Measurements from ENCODE around the gene SLC19A2. TPM values are rescaled to one million over a fixed set of nuclear protein-coding genes. Genes with fewer than 3 reads are reported as not detected.

Gene SLC19A2
- polyA plus RNA-seq, 1 donor from 2014 or later = 45.8 TPM

- H4K20me1 ChIP-seq (ENCODE audit: insufficient read depth) = no peaks in the 10 kb centered on the region
- H3K27me3 ChIP-seq (ENCODE audit: insufficient read depth, low read depth, low read length) = no peaks in the 10 kb centered on the region
- H3K36me3 ChIP-seq (ENCODE audit: insufficient read depth, low read length) = no peaks in the 10 kb centered on the region
- H3F3A ChIP-seq (ENCODE audit: insufficient read depth, low read length, poor library complexity, severe bottlenecking) = no peaks in the 10 kb centered on the region
- H3K9me2 ChIP-seq (ENCODE audit: insufficient read depth, low read length) = no peaks in the 10 kb centered on the region
- no peak overlapping the region for H3K27ac ChIP-seq (ENCODE audit: low read length)
- no peaks in the 10 kb centered on the region for H3K79me2 ChIP-seq (replicated peaks; ENCODE audit: insufficient read depth, low read length)
- H3K4me2 ChIP-seq (ENCODE audit: low read length) = no peak overlapping the region
- H2AFZ ChIP-seq (ENCODE audit: low read depth, low read length) = no peak overlapping the region
- H3K4me3 ChIP-seq (ENCODE audit: low read length) = no peak overlapping the region
- no peak for TF ChIP-seq EZH2 (IDR thresholded peaks at IDR 0.05; ENCODE audit: borderline replicate concordance, insufficient read depth, low read length, poor library complexity, severe bottlenecking)
- no peak for TF ChIP-seq SMC3 (conservative IDR thresholded peaks at IDR 0.05; ENCODE audit: poor library complexity)
- no peak for TF ChIP-seq REST (IDR thresholded peaks at IDR 0.05; ENCODE audit: borderline replicate concordance)
- TF ChIP-seq EP300 (conservative IDR thresholded peaks at IDR 0.05; ENCODE audit: poor library complexity, severe bottlenecking) = no peak
- TF ChIP-seq MXI1 (conservative IDR thresholded peaks at IDR 0.05; ENCODE audit: poor library complexity, severe bottlenecking) = no peak
- TF ChIP-seq TAF1 (IDR thresholded peaks at IDR 0.05; ENCODE audit: low read depth) = no peak
- no peak for TF ChIP-seq RAD21 (conservative IDR thresholded peaks at IDR 0.05)
- no peak for TF ChIP-seq CTCF (IDR thresholded peaks at IDR 0.05; ENCODE audit: poor library complexity, severe bottlenecking)
- TF ChIP-seq POLR2AphosphoS5 (IDR thresholded peaks at IDR 0.05) = no peak
- no peak overlapping the region for H3K9ac ChIP-seq (ENCODE audit: low read length)
- H3K9me3 ChIP-seq (ENCODE audit: low read length) = peaks cover 5% of the 10 kb centered on the region
Measured at GRCh38 chr1:169456029-169456428, 29.7 kb downstream of the SLC19A2 start.

- no peaks in the 10 kb centered on the region for H3K79me2 ChIP-seq (replicated peaks; ENCODE audit: insufficient read depth, low read length)
Measured at GRCh38 chr1:169452921-169453320, 32.8 kb downstream of the SLC19A2 start.

More at GRCh38 chr1:169452921-169453320, 32.8 kb downstream of the SLC19A2 start:
- peaks cover 5% of the 10 kb centered on the region for H3K9me3 ChIP-seq (ENCODE audit: low read length)
- H3K4me2 ChIP-seq (ENCODE audit: low read length) = no peak overlapping the region
- H3K4me3 ChIP-seq (ENCODE audit: low read length) = no peak overlapping the region
- no peaks in the 10 kb centered on the region for H3K36me3 ChIP-seq (ENCODE audit: insufficient read depth, low read length)
- no peak overlapping the region for H3K9ac ChIP-seq (ENCODE audit: low read length)
- H2AFZ ChIP-seq (ENCODE audit: low read depth, low read length) = no peak overlapping the region
- no peak overlapping the region for H3K27ac ChIP-seq (ENCODE audit: low read length)
- no peak for TF ChIP-seq RAD21 (conservative IDR thresholded peaks at IDR 0.05)
- TF ChIP-seq SMC3 (conservative IDR thresholded peaks at IDR 0.05; ENCODE audit: poor library complexity) = no peak
- TF ChIP-seq EP300 (conservative IDR thresholded peaks at IDR 0.05; ENCODE audit: poor library complexity, severe bottlenecking) = no peak
- no peak for TF ChIP-seq TAF1 (IDR thresholded peaks at IDR 0.05; ENCODE audit: low read depth)
- no peak for TF ChIP-seq CTCF (IDR thresholded peaks at IDR 0.05; ENCODE audit: poor library complexity, severe bottlenecking)
- no peak for TF ChIP-seq EZH2 (IDR thresholded peaks at IDR 0.05; ENCODE audit: borderline replicate concordance, insufficient read depth, low read length, poor library complexity, severe bottlenecking)
- TF ChIP-seq MXI1 (conservative IDR thresholded peaks at IDR 0.05; ENCODE audit: poor library complexity, severe bottlenecking) = no peak
- no peak for TF ChIP-seq REST (IDR thresholded peaks at IDR 0.05; ENCODE audit: borderline replicate concordance)
- no peaks in the 10 kb centered on the region for H4K20me1 ChIP-seq (ENCODE audit: insufficient read depth)
- H3K9me2 ChIP-seq (ENCODE audit: insufficient read depth, low read length) = no peaks in the 10 kb centered on the region
- no peaks in the 10 kb centered on the region for H3K27me3 ChIP-seq (ENCODE audit: insufficient read depth, low read depth, low read length)
- H3F3A ChIP-seq (ENCODE audit: insufficient read depth, low read length, poor library complexity, severe bottlenecking) = no peaks in the 10 kb centered on the region
